ENCODE data around the gene OR7A5.

- TF ChIP-seq CTCF (conservative IDR thresholded peaks at IDR 0.05; ENCODE audit: low read length) (no peak), EZH2phosphoT487 (IDR thresholded peaks at IDR 0.05; ENCODE audit: borderline replicate concordance, low read depth, low read length) (no peak)
These were observed 39.0 kb downstream of the OR7A5 start for GRCh38 chr19:14796021-14796420.
